Measurements from ENCODE around the gene MX2. TPM values are rescaled to one million over a fixed set of nuclear protein-coding genes. Genes with fewer than 3 reads are reported as not detected.

The MX2 gene
- total and polyA plus RNA-seq, 2 donors (not counting 1 experiment from before 2014, with no cell fraction given): 2.0 to 3.6 TPM

GRCh38 chr21:41349126-41349525 is 12.7 kb upstream of the MX2 start:
- H3K9ac ChIP-seq (ENCODE audit: insufficient read depth, low read length): no peak overlapping the region
- H3K4me2 ChIP-seq (ENCODE audit: extremely low read depth, insufficient read depth, low read length): no peak overlapping the region
- no peaks in the 10 kb centered on the region for H3K27me3 ChIP-seq (ENCODE audit: control insufficient read depth, insufficient read depth, low read length)
- DNase-seq (ENCODE audit: low read depth in 2 of 2): no peak
- H3K27ac ChIP-seq (ENCODE audit: insufficient read depth, low read length): no peak overlapping the region
- no peaks in the 10 kb centered on the region for H3K36me3 ChIP-seq (ENCODE audit: control insufficient read depth, insufficient read depth, low read length)
- no peaks in the 10 kb centered on the region for H3K9me3 ChIP-seq (ENCODE audit: control insufficient read depth, insufficient read depth, low read depth, low read length)
- H3K4me1 ChIP-seq (ENCODE audit: control insufficient read depth, extremely low read depth, insufficient read depth, low read length): no peaks in the 10 kb centered on the region
- no peaks in the 10 kb centered on the region for H3K79me2 ChIP-seq (ENCODE audit: control insufficient read depth, insufficient read depth, low read length)
- H2AFZ ChIP-seq (ENCODE audit: low read length): no peak overlapping the region
- no peaks in the 10 kb centered on the region for H4K20me1 ChIP-seq (ENCODE audit: control insufficient read depth, extremely low read depth, insufficient read depth, low read length)
- no peak for TF ChIP-seq CTCF (conservative IDR thresholded peaks at IDR 0.05 in 1 of 2, IDR thresholded peaks at IDR 0.05 in 1 of 2; ENCODE audit: low read depth in 1 of 2, low read length in 2 of 2)
- TF ChIP-seq EZH2 (IDR thresholded peaks at IDR 0.05; ENCODE audit: low read length, missing control alignments): no peak
- no peak overlapping the region for H3K4me3 ChIP-seq (replicated peaks in 1 of 4; ENCODE audit: control extremely low read depth in 1 of 4, insufficient read depth in 1 of 4, low read depth in 3 of 4, low read length in 4 of 4)

- Histone ChIP-seq H3K27ac (ENCODE audit: insufficient read depth, low read length) (no peak overlapping the region), H3K4me1 (ENCODE audit: control insufficient read depth, extremely low read depth, insufficient read depth, low read length) (no peaks in the 10 kb centered on the region), H3K27me3 (ENCODE audit: control insufficient read depth, insufficient read depth, low read length) (no peaks in the 10 kb centered on the region), H2AFZ (ENCODE audit: low read length) (no peak overlapping the region), H3K79me2 (ENCODE audit: control insufficient read depth, insufficient read depth, low read length) (no peaks in the 10 kb centered on the region), H3K9me3 (ENCODE audit: control insufficient read depth, insufficient read depth, low read depth, low read length) (no peaks in the 10 kb centered on the region), H4K20me1 (ENCODE audit: control insufficient read depth, extremely low read depth, insufficient read depth, low read length) (no peaks in the 10 kb centered on the region), H3K36me3 (ENCODE audit: control insufficient read depth, insufficient read depth, low read length) (no peaks in the 10 kb centered on the region), H3K9ac (ENCODE audit: insufficient read depth, low read length) (no peak overlapping the region), H3K4me3 (replicated peaks in 1 of 4; ENCODE audit: control extremely low read depth in 1 of 4, insufficient read depth in 1 of 4, low read depth in 3 of 4, low read length in 4 of 4) (no peak overlapping the region), H3K4me2 (ENCODE audit: extremely low read depth, insufficient read depth, low read length) (no peak overlapping the region)
- TF ChIP-seq CTCF (conservative IDR thresholded peaks at IDR 0.05 in 1 of 2, IDR thresholded peaks at IDR 0.05 in 1 of 2; ENCODE audit: low read depth in 1 of 2, low read length in 2 of 2) (no peak), EZH2 (IDR thresholded peaks at IDR 0.05; ENCODE audit: low read length, missing control alignments) (no peak)
- DNase-seq (ENCODE audit: low read depth in 2 of 2): no peak
These were observed 12.0 kb upstream of the MX2 start for GRCh38 chr21:41349619-41350390.

GRCh38 chr21:41350436-41351155 is 11.2 kb upstream of the MX2 start:
- Histone ChIP-seq H3K27ac (ENCODE audit: insufficient read depth, low read length) (no peak overlapping the region), H3K4me2 (ENCODE audit: extremely low read depth, insufficient read depth, low read length) (no peak overlapping the region), H3K27me3 (ENCODE audit: control insufficient read depth, insufficient read depth, low read length) (no peaks in the 10 kb centered on the region), H3K79me2 (ENCODE audit: control insufficient read depth, insufficient read depth, low read length) (no peaks in the 10 kb centered on the region), H3K4me1 (ENCODE audit: control insufficient read depth, extremely low read depth, insufficient read depth, low read length) (no peaks in the 10 kb centered on the region), H3K9me3 (ENCODE audit: control insufficient read depth, insufficient read depth, low read depth, low read length) (no peaks in the 10 kb centered on the region), H3K9ac (ENCODE audit: insufficient read depth, low read length) (no peak overlapping the region), H4K20me1 (ENCODE audit: control insufficient read depth, extremely low read depth, insufficient read depth, low read length) (no peaks in the 10 kb centered on the region), H3K36me3 (ENCODE audit: control insufficient read depth, insufficient read depth, low read length) (no peaks in the 10 kb centered on the region), H3K4me3 (replicated peaks in 1 of 4; ENCODE audit: control extremely low read depth in 1 of 4, insufficient read depth in 1 of 4, low read depth in 3 of 4, low read length in 4 of 4) (no peak overlapping the region), H2AFZ (ENCODE audit: low read length) (no peak overlapping the region)
- TF ChIP-seq EZH2 (IDR thresholded peaks at IDR 0.05; ENCODE audit: low read length, missing control alignments) (no peak), CTCF (conservative IDR thresholded peaks at IDR 0.05 in 1 of 2, IDR thresholded peaks at IDR 0.05 in 1 of 2; ENCODE audit: low read depth in 1 of 2, low read length in 2 of 2) (no peak)
- no peak for DNase-seq (ENCODE audit: low read depth in 2 of 2)

Measured in fibroblast of lung (primary cell).